GM23338 (cell line): ENCODE measurements around the gene AGBL4. TPM values are rescaled to one million over a fixed set of nuclear protein-coding genes. Genes with fewer than 3 reads are reported as not detected.

Experiments
- ATAC-seq: fragments of 200-7000 bp; cut with Tn5 transposase; 3 replicates; pipeline ENCODE4 v1.9.1; 2020
- DNase-seq: peaks from one replicate; pipeline ENCODE4 v3.0.0-alpha.2; 2015; ENCODE audit warnings: low spot score
- H2AFZ ChIP-seq: fragments of 200-600 bp; sonication (generic); 2 replicates; pipeline ENCODE4 v1.8.0; 2016; ENCODE audit warnings: antibody characterized with exemption, mild to moderate bottlenecking, moderate library complexity
- H3F3A ChIP-seq: fragments of 200-600 bp; sonication (generic); replicated peaks from 2 replicates; pipeline ENCODE4 v1.8.0; 2017; ENCODE audit warnings: antibody characterized with exemption, mixed run types, low read depth
- H3K27ac ChIP-seq: fragments of 200-600 bp; sonication (generic); 2 replicates; pipeline ENCODE4 v1.6.1; 2016; ENCODE audit warnings: low read depth
- H3K27me3 ChIP-seq: fragments of 200-600 bp; sonication (generic); 2 replicates; pipeline ENCODE4 v1.8.0; 2016; ENCODE audit warnings: mild to moderate bottlenecking, mixed run types, moderate library complexity; ENCODE audit not compliant: insufficient read depth
- H3K36me3 ChIP-seq: fragments of 200-600 bp; sonication (generic); 2 replicates; pipeline ENCODE4 v1.8.0; 2016; ENCODE audit warnings: mild to moderate bottlenecking; ENCODE audit not compliant: insufficient read depth
- H3K4me1 ChIP-seq: fragments of 200-600 bp; sonication (generic); 2 replicates; pipeline ENCODE4 v1.8.0; 2016; ENCODE audit warnings: mild to moderate bottlenecking, moderate library complexity; ENCODE audit not compliant: insufficient read depth
- H3K4me2 ChIP-seq: fragments of 200-600 bp; sonication (generic); 2 replicates; pipeline ENCODE4 v1.7.1; 2017; ENCODE audit warnings: mixed run types
- H3K4me3 ChIP-seq: fragments of 200-600 bp; sonication (generic); 2 replicates; pipeline ENCODE4 v1.6.1; 2016; ENCODE audit warnings: mixed run types
- H3K79me2 ChIP-seq: fragments of 200-600 bp; sonication (generic); replicated peaks from 2 replicates; pipeline ENCODE4 v1.8.0; 2017; ENCODE audit warnings: mild to moderate bottlenecking; ENCODE audit not compliant: insufficient read depth
- H3K9me2 ChIP-seq: fragments of 200-600 bp; sonication (generic); 2 replicates; pipeline ENCODE4 v1.8.0; 2017; ENCODE audit not compliant: insufficient read depth
- H4K20me1 ChIP-seq: fragments of 200-600 bp; sonication (generic); replicated peaks from 2 replicates; pipeline ENCODE4 v1.8.0; 2017; ENCODE audit warnings: mild to moderate bottlenecking; ENCODE audit not compliant: insufficient read depth
- H3K27ac Mint-ChIP-seq: 2 replicates; pipeline ENCODE4 v1.8.0; 2020; ENCODE audit warnings: inconsistent platforms, mild to moderate bottlenecking, moderate library complexity, mixed read lengths
- H3K27me3 Mint-ChIP-seq: 3 replicates; pipeline ENCODE4 v1.8.0; 2022; ENCODE audit warnings: low read depth, mild to moderate bottlenecking, moderate library complexity, mixed read lengths, inconsistent platforms; ENCODE audit not compliant: insufficient read depth, poor library complexity
- H3K36me3 Mint-ChIP-seq: 3 replicates; pipeline ENCODE4 v1.8.0; 2021; ENCODE audit warnings: low read depth, mild to moderate bottlenecking, inconsistent platforms, moderate library complexity, mixed read lengths
- H3K4me1 Mint-ChIP-seq: 3 replicates; pipeline ENCODE4 v1.8.0; 2020; ENCODE audit warnings: mild to moderate bottlenecking, inconsistent platforms, mixed read lengths
- H3K4me3 Mint-ChIP-seq: 3 replicates; pipeline ENCODE4 v1.8.0; 2021; ENCODE audit warnings: moderate library complexity, mild to moderate bottlenecking, inconsistent platforms, mixed read lengths
- H3K9me3 Mint-ChIP-seq: 3 replicates; pipeline ENCODE4 v1.8.0; 2020; ENCODE audit warnings: moderate library complexity, mild to moderate bottlenecking, inconsistent platforms, mixed read lengths
- CREB1 ChIP-seq: fragments of 250-450 bp; sonication (Bioruptor Pico); IDR thresholded peaks from 2 replicates; pipeline ENCODE4 v1.5.0; 2020; ENCODE audit warnings: low read depth, mild to moderate bottlenecking, moderate library complexity
- CTCF ChIP-seq, 2 experiments: fragments of 200-600 bp in 1 of 2; sonication (generic) in 1 of 2; conservative IDR thresholded peaks; 2 replicates each; pipeline versions ENCODE4 v1.5.1 to v1.6.1; 2016 to 2017; ENCODE audit warnings: antibody characterized with exemption in 2 of 2, low read depth in 2 of 2, mild to moderate bottlenecking in 2 of 2, moderate library complexity in 1 of 2
- ETS1 ChIP-seq: IDR thresholded peaks from 2 replicates; pipeline ENCODE4 v1.6.1; 2016; ENCODE audit warnings: antibody characterized with exemption
- EZH2 ChIP-seq: fragments of 200-600 bp; sonication (generic); IDR thresholded peaks from one replicate; pipeline ENCODE4 v1.8.0; 2017; ENCODE audit warnings: antibody characterized with exemption, mild to moderate bottlenecking, low read depth; ENCODE audit not compliant: unreplicated experiment
- EZH2phosphoT487 ChIP-seq: fragments of 200-600 bp; sonication (generic); IDR thresholded peaks from one replicate; pipeline ENCODE4 v1.8.1; 2018; ENCODE audit warnings: antibody characterized with exemption; ENCODE audit not compliant: unreplicated experiment
- JUNB ChIP-seq: IDR thresholded peaks from one replicate; pipeline ENCODE4 v1.6.1; 2016; ENCODE audit warnings: antibody characterized with exemption; ENCODE audit not compliant: unreplicated experiment
- NANOG ChIP-seq: IDR thresholded peaks from 2 replicates; pipeline ENCODE4 v1.6.1; 2016; ENCODE audit warnings: antibody characterized with exemption, borderline replicate concordance
- POLR2AphosphoS5 ChIP-seq: IDR thresholded peaks from 2 replicates; pipeline ENCODE4 v1.6.1; 2016; ENCODE audit warnings: antibody characterized with exemption, low read depth
- REST ChIP-seq: IDR thresholded peaks from one replicate; pipeline ENCODE4 v1.6.1; 2018; ENCODE audit warnings: antibody characterized with exemption; ENCODE audit not compliant: unreplicated experiment
- STAT1 ChIP-seq: IDR thresholded peaks from one replicate; pipeline ENCODE4 v1.6.1; 2016; ENCODE audit warnings: antibody characterized with exemption; ENCODE audit not compliant: unreplicated experiment
- ZNF114 ChIP-seq: fragments of 250-450 bp; sonication (Bioruptor Pico); IDR thresholded peaks from 2 replicates; pipeline ENCODE4 v1.5.0; 2020; ENCODE audit warnings: mild to moderate bottlenecking, moderate library complexity
- ZNF331 ChIP-seq: fragments of 250-450 bp; sonication (Bioruptor Pico); IDR thresholded peaks from 2 replicates; pipeline ENCODE4 v1.5.0; 2020; ENCODE audit warnings: low read depth, mild to moderate bottlenecking, moderate library complexity
- polyA plus RNA-seq: library from polyadenylated mRNA; unstranded; fragments of >200 nt; fragmentation: Nextera tagmentation; extraction: Ambion mirVana; gene quantifications from 2 replicates; pipeline ENCODE4 v1.2.1, GENCODE V29; 2016
- total RNA-seq: library from RNA; depleted of rRNA; stranded (reverse); fragments of >200 nt; shearing (Covaris generic); gene quantifications from 2 replicates; pipeline ENCODE4 v1.2.3, GENCODE V29; 2014

AGBL4 gene
- total and polyA plus RNA-seq, 2 experiments from 2014 or later = 0.91 to 1.5 TPM

GRCh38 chr1:49050041-49050440 is 973.7 kb downstream of the AGBL4 start (continued):
- TF ChIP-seq REST = no peak
- TF ChIP-seq CTCF (conservative IDR thresholded peaks at IDR 0.05; ENCODE audit: low read depth in 2 of 2) = no peak
- TF ChIP-seq NANOG = no peak
- no peak for TF ChIP-seq STAT1
- no peak for TF ChIP-seq EZH2phosphoT487
- no peak for TF ChIP-seq ZNF114

- peaks cover 1% of the 10 kb centered on the region for H3K27me3 Mint-ChIP-seq
- Histone ChIP-seq H3K4me2 (no peak overlapping the region), H4K20me1 (no peaks in the 10 kb centered on the region), H3K36me3 (no peaks in the 10 kb centered on the region), H3K9me2 (no peaks in the 10 kb centered on the region), H3K27ac (no peak overlapping the region), H3F3A (no peaks in the 10 kb centered on the region), H3K4me3 (no peak overlapping the region), H3K79me2 (no peaks in the 10 kb centered on the region), H3K27me3 (no peaks in the 10 kb centered on the region), H3K4me1 (no peaks in the 10 kb centered on the region), H2AFZ (no peak overlapping the region)
- H3K4me3 Mint-ChIP-seq = no peak overlapping the region
- no peak for TF ChIP-seq JUNB
- TF ChIP-seq STAT1 = no peak
- no peak for TF ChIP-seq POLR2AphosphoS5
- TF ChIP-seq CREB1 (CRISPR knock-in tag) = no peak
- no peak for TF ChIP-seq EZH2
- TF ChIP-seq REST = no peak
- TF ChIP-seq NANOG = no peak
- TF ChIP-seq ZNF331 (CRISPR knock-in tag) = no peak
- no peak for TF ChIP-seq ETS1
- peaks cover 8% of the 10 kb centered on the region for H3K36me3 Mint-ChIP-seq
- ATAC-seq (no peak), DNase-seq (no peak)
- no peak overlapping the region for H3K27ac Mint-ChIP-seq
- H3K4me1 Mint-ChIP-seq = no peaks in the 10 kb centered on the region
- peaks cover 91% of the 10 kb centered on the region for H3K9me3 Mint-ChIP-seq
These were observed 975.6 kb downstream of the AGBL4 start for GRCh38 chr1:49048188-49048587.
